GM21825 (cell line): ENCODE results near the gene RAPGEF2.
"Not testable (repeated sequence)": the region's sequence is repeated elsewhere in the genome, so short reads cannot be mapped to it uniquely, and the experiment has no call there.

ENCODE experiments used
- ATAC-seq: cut with Tn5 transposase; IDR thresholded peaks from one replicate; pipeline ENCODE4 v1.9.1; 2021; ENCODE audit warnings: mild to moderate bottlenecking, moderate library complexity; ENCODE audit not compliant: unreplicated experiment

RAPGEF2 gene, protein sequence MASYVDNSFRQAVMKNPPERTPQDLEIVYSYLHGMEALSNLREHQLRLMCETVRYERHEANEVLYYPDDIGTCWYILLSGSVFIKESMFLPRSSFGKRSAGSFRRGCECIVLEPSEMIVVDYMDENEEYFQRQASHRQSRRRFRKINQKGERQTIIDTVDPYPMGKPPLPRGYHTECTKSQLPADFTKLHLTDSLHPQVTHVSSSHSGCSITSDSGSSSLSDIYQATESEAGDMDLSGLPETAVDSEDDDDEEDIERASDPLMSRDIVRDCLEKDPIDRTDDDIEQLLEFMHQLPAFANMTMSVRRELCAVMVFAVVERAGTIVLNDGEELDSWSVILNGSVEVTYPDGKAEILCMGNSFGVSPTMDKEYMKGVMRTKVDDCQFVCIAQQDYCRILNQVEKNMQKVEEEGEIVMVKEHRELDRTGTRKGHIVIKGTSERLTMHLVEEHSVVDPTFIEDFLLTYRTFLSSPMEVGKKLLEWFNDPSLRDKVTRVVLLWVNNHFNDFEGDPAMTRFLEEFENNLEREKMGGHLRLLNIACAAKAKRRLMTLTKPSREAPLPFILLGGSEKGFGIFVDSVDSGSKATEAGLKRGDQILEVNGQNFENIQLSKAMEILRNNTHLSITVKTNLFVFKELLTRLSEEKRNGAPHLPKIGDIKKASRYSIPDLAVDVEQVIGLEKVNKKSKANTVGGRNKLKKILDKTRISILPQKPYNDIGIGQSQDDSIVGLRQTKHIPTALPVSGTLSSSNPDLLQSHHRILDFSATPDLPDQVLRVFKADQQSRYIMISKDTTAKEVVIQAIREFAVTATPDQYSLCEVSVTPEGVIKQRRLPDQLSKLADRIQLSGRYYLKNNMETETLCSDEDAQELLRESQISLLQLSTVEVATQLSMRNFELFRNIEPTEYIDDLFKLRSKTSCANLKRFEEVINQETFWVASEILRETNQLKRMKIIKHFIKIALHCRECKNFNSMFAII (N-terminal part only)

GRCh38 chr4:159102622-159103383 lies at the start of gene RAPGEF2:
Gene RAPGEF2 (plus strand): TSS chr4:159103079. CDS start chr4:159104163, 1,084 bp downstream.
- peak; percentile 80 for ATAC-seq

- ATAC-seq: no peak
Observed at GRCh38 chr4:159055833-159056232, 47.0 kb upstream of the RAPGEF2 start.

GRCh38 chr4:159060161-159060560 lies 42.7 kb upstream of the RAPGEF2 start:
- ATAC-seq: no peak

GRCh38 chr4:159062381-159062780 lies 40.5 kb upstream of the RAPGEF2 start:
- ATAC-seq: no peak

- ATAC-seq: no peak
Observed at GRCh38 chr4:159065513-159066240, 37.2 kb upstream of the RAPGEF2 start.

GRCh38 chr4:159068139-159068538 lies 34.7 kb upstream of the RAPGEF2 start:
- not testable (repeated sequence) for ATAC-seq

DNA sequence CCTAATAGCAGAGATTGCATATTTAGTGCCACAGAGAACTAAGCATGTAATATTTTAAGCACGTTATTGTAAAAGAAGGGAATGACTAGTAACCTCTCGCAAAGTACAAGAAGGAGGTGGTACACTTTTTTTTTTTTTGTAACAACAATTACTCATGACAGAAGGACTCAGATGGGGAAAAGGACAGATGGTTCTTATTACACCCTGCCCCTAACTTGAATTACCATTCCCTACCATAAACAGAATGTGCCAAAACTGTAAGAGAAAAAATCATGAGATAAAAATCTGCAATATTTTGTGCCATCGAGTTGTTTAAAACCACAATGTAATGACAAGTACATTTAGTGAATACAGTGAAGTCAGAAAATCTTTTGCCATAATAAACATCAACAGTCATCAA lies 33.0 kb upstream of the RAPGEF2 start:
- ATAC-seq: no peak

GRCh38 chr4:159070742-159071141 lies 32.1 kb upstream of the RAPGEF2 start:
- no peak for ATAC-seq

- ATAC-seq: no peak
Observed at GRCh38 chr4:159071178-159071968, 31.5 kb upstream of the RAPGEF2 start.

GRCh38 chr4:159071969-159072765 lies 30.7 kb upstream of the RAPGEF2 start:
- ATAC-seq: no peak

DNA sequence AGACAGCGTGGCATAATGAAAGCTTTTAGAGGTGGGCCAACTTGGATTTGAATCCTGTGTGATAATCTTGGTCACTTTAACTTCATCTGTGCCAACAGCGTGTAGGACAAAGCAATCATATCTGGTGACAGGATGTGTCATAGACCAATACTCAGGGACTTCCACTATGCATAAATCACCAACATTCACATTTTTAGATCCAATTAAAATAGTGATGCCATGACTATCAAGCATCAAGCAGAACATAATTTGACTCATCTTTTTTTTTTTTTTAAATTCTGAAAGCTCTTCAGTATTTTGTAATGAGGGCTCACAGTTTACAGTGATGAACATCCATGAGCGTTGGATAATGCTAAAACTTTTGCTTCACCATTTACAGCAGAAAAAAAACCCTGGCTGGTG lies 27.3 kb upstream of the RAPGEF2 start:
- no peak for ATAC-seq

DNA sequence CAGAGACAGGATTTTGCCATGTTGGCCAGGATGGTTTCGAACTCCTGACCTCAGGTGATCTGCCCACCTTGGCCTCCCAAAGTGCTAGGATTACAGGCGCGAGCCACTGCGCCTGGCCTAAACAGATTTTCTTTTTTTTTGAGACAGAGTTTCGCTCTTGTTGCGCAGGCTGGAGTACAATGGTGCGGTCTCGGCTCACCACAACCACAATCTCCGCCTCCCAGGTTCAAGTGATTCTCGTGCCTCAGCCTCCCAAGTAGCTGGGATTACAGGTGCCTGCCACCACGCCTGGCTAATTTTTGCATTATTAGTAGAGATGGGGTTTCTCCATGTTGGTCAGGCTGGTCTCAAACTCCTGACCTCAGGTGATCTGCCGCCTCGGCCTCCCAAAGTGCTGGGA lies 25.9 kb upstream of the RAPGEF2 start:
- not testable (repeated sequence) for ATAC-seq

- peak; percentile 95 for ATAC-seq
Observed at GRCh38 chr4:159077702-159078495, 25.0 kb upstream of the RAPGEF2 start.

DNA sequence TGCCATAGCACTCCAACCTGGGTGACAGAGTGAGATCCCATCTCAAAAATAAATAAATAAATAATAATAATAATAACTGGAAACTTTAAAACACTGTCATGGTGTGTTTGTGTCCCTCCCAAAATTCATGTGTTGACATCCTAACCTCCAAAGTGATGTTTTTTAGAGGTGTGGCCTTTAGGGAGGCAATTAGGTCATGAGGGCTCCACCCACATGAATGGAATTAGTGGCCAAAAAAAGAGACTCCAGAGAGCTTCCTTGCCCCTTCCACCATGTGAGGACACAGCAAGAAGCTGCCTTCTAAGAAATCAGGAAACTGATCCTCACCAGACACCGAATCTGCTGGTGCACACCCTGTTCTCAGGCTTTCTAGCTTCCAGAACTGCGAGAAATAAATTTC lies 23.8 kb upstream of the RAPGEF2 start:
- ATAC-seq: no peak

DNA sequence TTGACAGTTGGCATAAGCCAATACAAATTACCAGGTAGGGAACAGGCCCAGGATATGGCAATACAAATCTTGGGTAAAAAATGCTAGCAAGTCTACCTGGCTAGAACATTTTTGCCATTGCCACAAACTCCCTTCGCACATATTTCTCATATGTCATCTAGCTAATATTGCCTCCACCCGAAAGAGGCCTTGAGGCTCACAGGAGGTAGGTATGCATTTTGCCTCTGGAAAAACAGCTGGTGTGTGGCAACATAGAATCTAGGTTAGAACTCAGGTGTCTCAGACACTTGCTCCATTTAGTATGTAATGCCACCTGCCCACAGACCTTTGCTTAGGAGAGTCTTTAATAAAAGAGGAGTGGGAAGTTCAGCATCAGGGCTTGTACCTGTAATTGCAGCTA lies 16.3 kb upstream of the RAPGEF2 start:
- ATAC-seq: no peak

DNA sequence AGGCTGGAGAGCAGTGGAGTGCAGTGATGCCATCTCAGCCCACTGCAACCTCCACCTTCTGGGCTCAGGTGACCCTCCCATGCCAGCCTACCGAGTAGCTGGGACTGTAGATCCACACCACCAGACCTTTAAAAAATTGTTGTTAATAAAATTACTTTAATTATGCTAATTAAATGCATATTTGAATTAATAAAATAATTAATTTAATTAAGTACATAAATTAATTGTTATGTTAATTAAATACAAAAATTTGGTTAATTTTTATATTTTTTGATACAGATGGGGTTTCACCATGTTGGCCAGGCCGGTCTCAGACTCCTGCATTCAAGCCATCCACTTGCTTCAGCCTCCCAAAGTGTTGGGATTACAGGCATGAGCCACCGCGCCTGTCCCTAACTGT lies 12.6 kb upstream of the RAPGEF2 start:
- no peak for ATAC-seq

- not testable (repeated sequence) for ATAC-seq
Observed at GRCh38 chr4:159094156-159094555, 8.7 kb upstream of the RAPGEF2 start.

GRCh38 chr4:159096434-159096833 lies 6.4 kb upstream of the RAPGEF2 start:
- no peak for ATAC-seq
